ENCODE data around the gene DDHD1.
"Not testable (repeated sequence)": the region's sequence is repeated elsewhere in the genome, so short reads cannot be mapped to it uniquely, and the experiment has no call there.

DDHD1 gene

GRCh38 chr14:53152887-53153701 lies at the start of gene DDHD1:
DDHD1 (minus strand) TSS chr14:53153323; CDS start chr14:53153098, 225 bp downstream.
- DNase-seq (ENCODE audit: low read depth), result no peak

- DNase-seq (ENCODE audit: low read depth), result no peak
Observed at GRCh38 chr14:53195949-53196348, 42.8 kb upstream of the DDHD1 start.

GRCh38 chr14:53193193-53193592 lies 40.1 kb upstream of the DDHD1 start:
- no peak for DNase-seq (ENCODE audit: low read depth)

DNA sequence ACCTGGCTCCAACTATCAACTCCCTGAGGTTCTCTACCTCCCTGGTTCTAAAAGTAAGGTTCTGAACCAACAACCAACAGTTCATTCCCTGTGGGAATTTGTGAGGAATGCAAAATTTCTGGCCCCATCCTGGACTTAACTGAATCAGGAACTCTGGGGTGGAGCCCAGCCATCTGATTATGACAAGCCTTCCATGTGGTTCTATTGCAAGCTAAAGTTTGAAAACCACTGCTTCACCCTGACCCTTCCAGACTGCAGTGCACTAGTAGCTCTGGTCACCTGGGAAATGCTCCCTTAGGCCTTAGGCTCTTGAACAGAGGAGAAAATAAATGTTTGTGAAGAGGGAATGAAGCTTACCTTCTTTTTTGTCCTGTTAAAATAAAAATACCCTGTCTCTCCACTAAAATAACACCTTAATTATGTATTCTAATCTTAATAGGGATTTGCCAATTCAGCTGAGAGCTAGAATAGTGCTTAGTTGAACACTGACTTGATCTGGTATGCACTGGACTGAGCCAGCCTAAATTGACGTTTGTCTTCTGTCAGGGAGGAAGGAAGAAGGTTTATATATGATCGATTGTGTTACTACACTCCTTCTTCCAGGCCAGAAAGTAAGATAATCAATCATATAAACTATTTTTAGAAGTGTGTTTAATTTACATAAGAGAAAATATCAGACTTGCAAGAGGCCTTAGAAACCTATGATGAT lies 39.1 kb upstream of the DDHD1 start:
- DNase-seq (ENCODE audit: low read depth), result peak; percentile 2

DNA sequence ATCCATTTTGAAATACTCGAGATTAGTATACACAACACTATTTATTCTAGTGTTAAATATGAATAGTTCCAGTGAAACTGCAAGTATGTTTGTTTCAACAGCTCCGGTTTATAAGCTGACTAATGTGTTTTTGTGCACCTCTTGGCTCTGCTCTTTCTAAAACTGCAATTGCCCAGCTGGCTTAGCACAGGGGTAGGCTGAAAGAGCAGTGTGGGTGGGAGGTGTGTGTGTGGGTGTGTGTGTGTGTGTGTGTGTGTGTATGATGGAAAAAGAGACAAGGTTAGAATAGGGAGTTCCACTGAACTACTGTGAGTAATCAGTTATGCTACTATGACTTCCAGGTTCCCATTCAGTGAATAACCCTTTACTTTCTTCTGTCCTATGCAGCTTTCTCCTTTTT lies 37.8 kb upstream of the DDHD1 start:
- no peak for DNase-seq (ENCODE audit: low read depth)

DNA sequence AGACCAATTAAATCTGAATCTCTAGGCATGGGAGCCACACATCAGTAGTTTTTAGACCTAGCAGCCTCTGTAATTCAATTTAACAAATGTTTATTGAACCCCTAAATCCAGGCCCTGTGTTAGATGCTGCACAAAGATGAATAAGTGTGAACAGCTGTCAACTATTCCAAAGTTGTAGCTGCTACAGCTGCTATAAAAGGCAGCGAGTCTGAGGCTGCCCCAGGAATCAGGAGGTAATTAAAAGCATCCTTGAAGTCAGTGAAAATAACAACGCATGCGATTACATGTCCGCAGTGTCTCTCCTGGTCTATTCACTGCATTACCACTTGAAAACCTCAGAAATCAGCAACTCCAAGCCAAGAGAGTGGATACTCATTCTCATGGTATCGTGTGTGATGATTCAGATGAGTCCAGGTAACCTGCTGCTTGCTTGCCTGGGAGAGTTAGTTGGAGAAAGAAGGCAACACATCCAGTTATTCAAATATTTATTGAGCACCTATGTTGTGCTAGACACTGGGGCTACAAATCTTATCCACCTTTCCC lies 34.9 kb upstream of the DDHD1 start:
- DNase-seq (ENCODE audit: low read depth), result no peak

DNA sequence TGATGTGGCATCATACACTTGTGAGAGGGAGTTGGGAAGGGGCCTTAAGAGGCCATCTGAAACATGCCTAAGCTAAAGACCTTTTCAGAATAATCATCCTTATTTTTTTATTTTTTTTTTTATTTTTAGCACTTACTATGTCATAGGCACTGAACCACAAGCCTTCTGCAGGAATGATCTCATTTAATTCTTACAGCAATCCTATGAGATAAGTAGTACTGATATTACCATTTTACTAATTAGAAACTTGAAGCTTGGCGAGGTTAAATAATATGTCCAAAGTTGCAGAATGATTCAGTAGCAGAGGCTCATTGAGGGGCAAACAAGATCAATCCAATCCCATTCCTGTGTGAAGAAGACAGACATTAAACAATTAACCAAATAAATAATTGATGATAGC lies 33.4 kb upstream of the DDHD1 start:
- DNase-seq (ENCODE audit: low read depth), result no peak

DNA sequence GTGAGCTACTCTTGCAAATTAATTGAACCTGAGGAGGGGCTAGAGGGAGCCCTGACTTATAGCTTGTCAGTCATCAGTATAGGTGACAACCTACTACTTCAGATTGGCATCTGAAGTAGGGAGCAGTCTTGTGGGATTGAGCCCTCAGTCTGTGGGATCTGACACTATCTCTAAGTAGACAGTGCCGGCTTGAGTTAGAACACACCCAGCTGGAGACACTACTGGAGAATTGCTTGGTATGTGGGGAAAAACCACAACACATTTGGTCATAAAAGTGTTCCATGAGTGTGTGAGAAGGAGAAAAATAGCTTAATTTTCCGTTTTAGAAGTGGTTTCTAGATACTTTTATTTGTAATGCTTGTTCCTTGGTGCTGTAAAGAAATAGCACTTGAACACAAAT lies 30.5 kb upstream of the DDHD1 start:
- peak; percentile 28 for DNase-seq (ENCODE audit: low read depth)

DNA sequence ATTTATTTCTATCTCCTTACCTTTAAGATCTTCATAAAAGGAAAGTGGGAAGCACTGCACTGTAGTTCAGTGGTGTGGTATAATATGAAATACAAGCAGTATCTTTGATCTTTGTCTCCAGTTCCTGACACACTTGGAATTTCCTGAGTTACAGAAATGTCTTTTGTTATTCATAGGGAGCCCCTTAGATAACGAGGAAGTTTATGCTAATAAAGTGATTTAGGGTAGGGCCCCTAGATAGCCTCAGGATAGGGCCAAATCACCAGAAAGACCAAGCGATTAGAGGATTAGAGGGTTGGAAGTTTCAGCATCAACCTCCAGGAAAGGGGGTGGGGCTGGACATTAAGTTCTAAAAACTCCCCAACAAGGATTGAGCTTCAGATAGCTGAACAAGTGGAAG lies 29.9 kb upstream of the DDHD1 start:
- no peak for DNase-seq (ENCODE audit: low read depth)

GRCh38 chr14:53181463-53182081 lies 28.4 kb upstream of the DDHD1 start:
- DNase-seq (ENCODE audit: low read depth), result not testable (repeated sequence)

DNA sequence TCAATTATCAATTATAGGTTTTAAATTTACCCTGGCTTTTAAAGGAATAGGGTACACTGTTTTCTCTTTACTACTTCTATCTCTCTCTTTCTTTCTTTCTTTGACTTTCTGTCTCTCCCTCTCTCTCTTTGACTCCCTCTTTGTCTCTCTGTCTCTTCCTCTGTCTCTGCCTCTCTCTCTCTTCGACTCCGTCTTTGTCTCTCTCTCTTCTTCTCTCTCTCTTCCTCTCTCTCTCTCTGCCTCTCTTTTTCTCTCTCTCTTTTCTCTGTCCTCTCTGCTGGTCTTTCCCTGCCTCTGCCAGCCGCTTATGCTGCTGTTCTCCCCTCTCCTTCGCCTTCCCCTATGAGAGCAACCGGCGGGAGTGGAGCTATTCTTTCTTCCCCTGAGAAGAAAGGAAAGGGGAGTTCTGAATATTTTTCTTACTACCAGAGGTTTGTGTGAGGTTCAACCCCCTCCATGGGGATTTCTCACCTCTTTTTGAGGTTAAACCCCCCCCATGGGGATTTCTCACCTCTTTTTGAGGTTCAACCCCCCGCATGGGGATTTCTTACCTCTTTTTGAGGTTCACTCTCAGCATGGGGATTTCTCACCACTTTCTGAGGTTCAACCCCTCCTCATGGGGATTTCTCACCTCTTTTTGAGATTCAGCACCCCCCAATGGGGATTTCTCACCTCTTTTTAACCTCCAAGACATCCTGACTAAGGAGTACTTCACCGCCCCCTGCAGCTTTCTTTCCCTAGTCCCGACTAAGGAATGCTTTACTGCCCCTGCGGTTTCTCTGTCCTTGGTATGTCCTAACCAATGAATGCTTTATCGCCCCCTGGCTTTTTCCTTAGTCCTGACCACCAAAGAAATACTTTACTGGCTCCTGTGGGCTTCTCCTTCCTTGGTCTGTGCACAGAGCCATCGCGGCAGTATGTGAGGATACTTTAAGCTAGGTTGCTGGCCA lies 27.4 kb upstream of the DDHD1 start:
- DNase-seq (ENCODE audit: low read depth), result no peak

DNA sequence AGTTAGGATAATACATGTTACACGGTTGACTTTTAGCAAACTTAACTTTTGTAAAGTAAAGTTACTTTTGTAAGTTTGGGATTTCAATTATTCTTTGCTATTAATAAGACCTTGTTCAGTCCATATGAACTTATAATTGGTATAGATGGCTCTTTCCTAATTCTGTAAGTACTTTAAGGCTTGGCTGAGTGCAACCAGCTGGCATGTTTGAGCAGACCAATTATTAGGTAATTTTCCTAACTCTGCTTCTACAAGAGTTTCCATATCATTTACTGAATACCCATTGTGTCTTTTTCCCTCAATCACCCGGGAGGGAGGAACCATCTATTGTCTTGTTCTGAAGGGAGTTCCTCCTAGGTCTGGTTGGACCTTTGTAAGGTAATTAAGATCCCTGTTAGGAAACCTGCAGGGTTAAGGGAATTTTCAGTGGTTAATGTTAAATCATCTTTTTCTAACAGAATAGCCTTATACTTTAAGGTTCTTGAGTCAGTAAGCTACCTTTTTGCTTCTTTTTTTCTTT lies 26.4 kb upstream of the DDHD1 start:
- not testable (repeated sequence) for DNase-seq (ENCODE audit: low read depth)

DNA sequence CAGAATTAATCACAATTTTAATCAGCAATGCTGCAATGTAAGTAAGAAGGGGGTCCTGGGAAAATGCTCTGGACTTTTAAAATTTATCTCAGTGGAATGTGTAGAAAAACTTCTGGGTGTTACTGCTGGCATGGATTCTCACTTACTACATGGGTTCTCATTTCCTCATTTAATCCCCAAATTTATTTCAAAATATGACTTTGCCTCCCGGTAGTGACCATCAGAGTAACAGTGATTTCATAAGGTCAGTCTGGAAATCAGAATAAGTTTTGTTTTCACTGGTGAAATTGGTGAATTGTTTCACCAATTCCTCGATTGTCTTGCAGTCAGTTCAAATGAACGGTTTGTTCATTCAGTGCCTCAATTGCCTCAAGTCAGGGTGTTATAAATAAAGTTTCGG lies 22.3 kb upstream of the DDHD1 start:
- no peak for DNase-seq (ENCODE audit: low read depth)

GRCh38 chr14:53174918-53175317 lies 21.8 kb upstream of the DDHD1 start:
- DNase-seq (ENCODE audit: low read depth), result no peak

DNA sequence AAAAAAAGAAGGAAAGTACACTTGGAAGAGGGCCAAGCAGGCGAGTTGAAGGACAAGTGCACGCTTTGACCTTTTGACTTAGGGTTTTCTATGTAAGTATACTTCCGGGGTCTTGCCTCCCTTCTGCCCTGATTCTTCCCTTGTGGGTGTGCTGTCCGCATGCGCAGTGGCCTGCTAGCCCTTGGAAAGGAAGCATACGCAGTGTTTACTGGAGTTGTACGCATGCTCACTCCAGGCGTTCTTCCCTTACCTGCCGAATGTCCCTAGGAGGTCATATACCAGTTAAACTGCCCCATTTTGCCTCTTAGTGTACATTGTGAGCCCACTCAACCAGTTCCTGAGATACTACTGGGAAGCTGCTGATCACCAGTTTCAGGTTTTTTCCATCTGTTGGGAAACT lies 15.7 kb upstream of the DDHD1 start:
- no peak for DNase-seq (ENCODE audit: low read depth)

DNA sequence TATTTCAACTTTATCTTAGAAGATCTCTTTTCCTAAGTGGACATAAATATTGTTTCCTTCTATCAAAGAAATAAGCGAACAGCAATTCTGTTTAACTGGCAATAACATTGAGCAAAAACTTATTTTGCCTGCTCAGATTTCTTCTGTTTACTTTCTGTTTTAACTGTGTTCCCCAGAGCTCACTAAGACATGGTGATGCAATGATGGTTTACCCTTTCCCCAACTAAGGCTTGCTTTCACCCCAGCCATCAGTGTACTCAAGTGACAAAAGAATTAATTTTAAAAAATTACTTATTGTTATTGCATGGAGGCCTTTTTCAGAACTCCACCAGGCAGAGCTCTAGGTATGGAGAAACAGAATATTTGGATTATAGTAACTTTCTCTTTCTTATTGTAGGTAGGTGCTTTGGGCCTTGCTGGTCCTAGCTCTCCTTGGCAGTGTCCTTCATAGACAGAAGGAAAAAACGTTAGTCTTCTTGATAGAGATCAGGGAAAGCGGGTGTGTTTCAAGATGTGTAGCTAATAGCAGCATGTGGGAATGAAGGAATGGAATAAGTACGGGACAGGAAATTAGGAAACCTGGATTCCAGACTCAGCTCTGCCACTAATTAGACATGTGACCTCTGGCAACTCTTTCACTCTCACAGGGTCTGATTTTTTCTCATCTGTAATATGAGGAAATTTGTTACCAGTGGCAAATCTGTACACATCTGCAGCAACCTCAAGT lies 14.6 kb upstream of the DDHD1 start:
- no peak for DNase-seq (ENCODE audit: low read depth)

DNA sequence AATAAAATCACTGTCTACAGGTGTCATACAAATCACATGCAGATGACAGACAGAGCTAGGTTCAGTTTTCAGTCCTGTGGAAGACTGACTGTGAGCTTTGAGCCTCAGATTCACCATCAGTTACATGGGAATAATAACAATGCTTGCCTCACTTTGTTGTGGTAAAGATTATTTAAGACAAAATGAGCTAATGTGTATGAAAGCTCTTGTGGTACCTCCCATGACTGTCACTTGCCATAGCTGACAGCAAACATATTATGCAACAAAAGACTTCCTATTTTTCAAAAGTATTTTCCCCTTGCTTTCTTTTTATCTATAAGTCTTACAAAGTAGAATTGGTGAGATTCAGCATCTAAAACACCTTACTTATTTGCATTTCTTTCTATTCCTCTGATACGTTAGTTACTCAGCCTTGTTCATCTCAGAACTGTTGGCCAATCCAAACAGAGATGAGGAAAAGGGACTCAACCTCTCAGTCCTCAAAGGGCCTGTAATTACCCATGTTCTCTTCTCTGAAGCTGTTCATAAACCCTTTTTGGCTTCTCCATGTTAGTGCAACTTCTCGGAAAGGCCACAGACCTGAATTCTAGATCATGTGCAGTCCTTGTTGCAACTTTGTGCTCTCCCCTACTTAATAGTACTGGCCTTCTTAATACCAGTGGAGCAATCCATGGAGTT lies 8.8 kb upstream of the DDHD1 start:
- DNase-seq (ENCODE audit: low read depth), result no peak

DNA sequence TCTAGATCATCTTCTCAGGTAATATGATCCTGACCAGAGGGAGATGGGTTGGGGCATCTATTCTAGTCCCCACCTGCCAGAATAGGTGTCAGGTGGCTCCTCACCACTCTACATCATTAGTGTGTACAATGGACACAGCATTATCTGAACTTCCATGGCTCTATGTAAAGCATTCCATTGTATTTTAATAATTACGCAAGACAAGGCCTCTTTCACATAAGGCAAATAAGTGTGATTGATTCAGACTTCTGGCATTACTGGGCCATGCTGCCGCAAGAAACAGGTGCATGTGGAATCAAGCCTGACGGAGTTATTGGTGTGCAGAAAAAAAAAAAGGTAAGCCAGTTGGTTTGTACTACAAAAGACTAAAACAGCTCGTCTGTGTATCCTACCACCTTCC lies 3.1 kb upstream of the DDHD1 start:
- no peak for DNase-seq (ENCODE audit: low read depth)

DNA sequence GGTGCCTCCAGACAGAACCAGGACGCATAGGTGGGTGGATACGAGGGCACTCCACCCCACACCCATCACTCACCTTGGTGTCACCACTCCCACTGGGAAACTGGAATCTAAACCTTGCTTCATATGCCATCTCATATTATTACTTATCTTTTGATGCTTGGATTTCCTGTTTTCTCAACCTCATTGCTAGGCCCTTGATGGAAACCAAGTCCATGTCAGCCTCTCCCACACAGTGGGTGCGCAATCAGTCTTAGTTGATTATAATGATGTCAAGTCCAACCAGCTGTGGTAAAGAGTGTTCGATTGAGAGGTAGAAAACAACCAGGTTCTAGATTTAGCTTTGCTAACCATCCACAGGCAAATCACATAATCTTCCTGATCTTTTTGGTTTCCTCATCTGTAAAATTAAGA lies 584 bp upstream of the DDHD1 start:
- DNase-seq (ENCODE audit: low read depth), result no peak

Data from GM04503 (cell line).